ENCODE measurements around the gene MANF.
A peak's percentile ranks its signal among the peaks of the same experiment; 100 is the strongest.

The MANF gene

GRCh38 chr3:51340013-51340829 lies 44.9 kb upstream of the MANF start:
- Histone ChIP-seq H2AK5ac (ENCODE audit: low read length) (no peak overlapping the region), H4K8ac (ENCODE audit: low read depth, low read length) (peak overlapping the region; percentile 4), H3K4me2 (ENCODE audit: low read length) (peak overlapping the region; percentile 4), H3K14ac (ENCODE audit: low read length) (no peak overlapping the region), H3K27ac (ENCODE audit: low read depth, low read length) (no peak overlapping the region), H3K9ac (ENCODE audit: low read length) (no peak overlapping the region), H3K4me3 (ENCODE audit: low read depth, low read length) (no peak overlapping the region), H3K23ac (ENCODE audit: low read length) (no peak overlapping the region), H3K27me3 (ENCODE audit: insufficient read depth, low read length) (no peaks in the 10 kb centered on the region), H2AFZ (ENCODE audit: insufficient read depth, low read length, poor library complexity) (no peak overlapping the region), H4K12ac (ENCODE audit: low read depth, low read length) (no peak overlapping the region), H3K79me1 (ENCODE audit: low read length) (peaks cover 2% of the 10 kb centered on the region), H4K91ac (ENCODE audit: low read depth, low read length) (no peak overlapping the region), H3K36me3 (ENCODE audit: control insufficient read depth in 1 of 2, insufficient read depth in 2 of 2, low read length in 2 of 2) (peaks cover 0 to 13% of the 10 kb centered on the region in 2 experiments), H2BK120ac (ENCODE audit: insufficient read depth, low read length, poor library complexity) (peak overlapping the region; percentile 14), H3K4ac (ENCODE audit: low read depth, low read length) (no peak overlapping the region), H3K9me3 (ENCODE audit: insufficient read depth, low read depth, low read length) (no peaks in the 10 kb centered on the region), H2BK5ac (ENCODE audit: low read depth, low read length, poor library complexity) (no peak overlapping the region), H3K18ac (ENCODE audit: low read length) (peak overlapping the region; percentile 63), H3K79me2 (ENCODE audit: control insufficient read depth, insufficient read depth, low read length, poor library complexity) (no peaks in the 10 kb centered on the region), H2BK12ac (ENCODE audit: low read length) (peak overlapping the region; percentile 89), H3K4me1 (ENCODE audit: control insufficient read depth in 1 of 2, insufficient read depth in 2 of 2, low read length in 2 of 2) (peaks cover 9 to 11% of the 10 kb centered on the region in 2 experiments)
- WGBS (ENCODE audit: extremely low coverage, insufficient coverage, insufficient read length), result no CpG with 5 or more reads among the region's 4 CpGs
- peak; percentile 43 to 69 for DNase-seq

- H3K4me1 ChIP-seq (ENCODE audit: control insufficient read depth in 1 of 2, insufficient read depth in 2 of 2, low read length in 2 of 2), result peaks cover 9 to 11% of the 10 kb centered on the region in 2 experiments
- H2AFZ ChIP-seq (ENCODE audit: insufficient read depth, low read length, poor library complexity), result peak overlapping the region; percentile 8
- no peak overlapping the region for H3K4me2 ChIP-seq (ENCODE audit: low read length)
- no peak overlapping the region for H3K4ac ChIP-seq (ENCODE audit: low read depth, low read length)
- WGBS (ENCODE audit: extremely low coverage, insufficient coverage, insufficient read length), result no CpG with 5 or more reads among the region's 8 CpGs
- no peaks in the 10 kb centered on the region for H3K27me3 ChIP-seq (ENCODE audit: insufficient read depth, low read length)
- H3K36me3 ChIP-seq (ENCODE audit: control insufficient read depth in 1 of 2, insufficient read depth in 2 of 2, low read length in 2 of 2), result peaks cover 0 to 13% of the 10 kb centered on the region in 2 experiments
- H2BK12ac ChIP-seq (ENCODE audit: low read length), result no peak overlapping the region
- no peak overlapping the region for H3K9ac ChIP-seq (ENCODE audit: low read length)
- no peak overlapping the region for H3K18ac ChIP-seq (ENCODE audit: low read length)
- no peak for DNase-seq
- no peak overlapping the region for H2AK5ac ChIP-seq (ENCODE audit: low read length)
- H3K14ac ChIP-seq (ENCODE audit: low read length), result no peak overlapping the region
- H2BK5ac ChIP-seq (ENCODE audit: low read depth, low read length, poor library complexity), result no peak overlapping the region
- H3K27ac ChIP-seq (ENCODE audit: low read depth, low read length), result no peak overlapping the region
- H3K23ac ChIP-seq (ENCODE audit: low read length), result no peak overlapping the region
- no peaks in the 10 kb centered on the region for H3K79me2 ChIP-seq (ENCODE audit: control insufficient read depth, insufficient read depth, low read length, poor library complexity)
- no peak overlapping the region for H4K12ac ChIP-seq (ENCODE audit: low read depth, low read length)
- no peak overlapping the region for H2BK120ac ChIP-seq (ENCODE audit: insufficient read depth, low read length, poor library complexity)
- no peak overlapping the region for H4K8ac ChIP-seq (ENCODE audit: low read depth, low read length)
- H3K79me1 ChIP-seq (ENCODE audit: low read length), result peaks cover 2% of the 10 kb centered on the region
- H4K91ac ChIP-seq (ENCODE audit: low read depth, low read length), result no peak overlapping the region
- no peak overlapping the region for H3K4me3 ChIP-seq (ENCODE audit: low read depth, low read length)
- no peaks in the 10 kb centered on the region for H3K9me3 ChIP-seq (ENCODE audit: insufficient read depth, low read depth, low read length)
These were observed 44.0 kb upstream of the MANF start for GRCh38 chr3:51340989-51341636.

GRCh38 chr3:51343918-51344687 lies 41.0 kb upstream of the MANF start:
- H4K8ac ChIP-seq (ENCODE audit: low read depth, low read length), result no peak overlapping the region
- no peaks in the 10 kb centered on the region for H3K9me3 ChIP-seq (ENCODE audit: insufficient read depth, low read depth, low read length)
- WGBS (ENCODE audit: extremely low coverage, insufficient coverage, insufficient read length), result no CpG with 5 or more reads among the region's 7 CpGs
- H3K4me2 ChIP-seq (ENCODE audit: low read length), result no peak overlapping the region
- no peak overlapping the region for H2AFZ ChIP-seq (ENCODE audit: insufficient read depth, low read length, poor library complexity)
- peak; percentile 49 to 69 for DNase-seq
- peaks cover 9 to 11% of the 10 kb centered on the region in 2 experiments for H3K4me1 ChIP-seq (ENCODE audit: control insufficient read depth in 1 of 2, insufficient read depth in 2 of 2, low read length in 2 of 2)
- peaks cover 2% of the 10 kb centered on the region for H3K79me1 ChIP-seq (ENCODE audit: low read length)
- H4K91ac ChIP-seq (ENCODE audit: low read depth, low read length), result no peak overlapping the region
- H3K4me3 ChIP-seq (ENCODE audit: low read depth, low read length), result no peak overlapping the region
- H3K27ac ChIP-seq (ENCODE audit: low read depth, low read length), result no peak overlapping the region
- H2BK120ac ChIP-seq (ENCODE audit: insufficient read depth, low read length, poor library complexity), result no peak overlapping the region
- no peak overlapping the region for H3K18ac ChIP-seq (ENCODE audit: low read length)
- H3K79me2 ChIP-seq (ENCODE audit: control insufficient read depth, insufficient read depth, low read length, poor library complexity), result no peaks in the 10 kb centered on the region
- peaks cover 0 to 8% of the 10 kb centered on the region in 2 experiments for H3K36me3 ChIP-seq (ENCODE audit: control insufficient read depth in 1 of 2, insufficient read depth in 2 of 2, low read length in 2 of 2)
- no peak overlapping the region for H2AK5ac ChIP-seq (ENCODE audit: low read length)
- H3K4ac ChIP-seq (ENCODE audit: low read depth, low read length), result no peak overlapping the region
- no peak overlapping the region for H4K12ac ChIP-seq (ENCODE audit: low read depth, low read length)
- H2BK5ac ChIP-seq (ENCODE audit: low read depth, low read length, poor library complexity), result no peak overlapping the region
- no peaks in the 10 kb centered on the region for H3K27me3 ChIP-seq (ENCODE audit: insufficient read depth, low read length)
- H3K9ac ChIP-seq (ENCODE audit: low read length), result no peak overlapping the region
- no peak overlapping the region for H3K23ac ChIP-seq (ENCODE audit: low read length)
- no peak overlapping the region for H3K14ac ChIP-seq (ENCODE audit: low read length)
- no peak overlapping the region for H2BK12ac ChIP-seq (ENCODE audit: low read length)

DNA sequence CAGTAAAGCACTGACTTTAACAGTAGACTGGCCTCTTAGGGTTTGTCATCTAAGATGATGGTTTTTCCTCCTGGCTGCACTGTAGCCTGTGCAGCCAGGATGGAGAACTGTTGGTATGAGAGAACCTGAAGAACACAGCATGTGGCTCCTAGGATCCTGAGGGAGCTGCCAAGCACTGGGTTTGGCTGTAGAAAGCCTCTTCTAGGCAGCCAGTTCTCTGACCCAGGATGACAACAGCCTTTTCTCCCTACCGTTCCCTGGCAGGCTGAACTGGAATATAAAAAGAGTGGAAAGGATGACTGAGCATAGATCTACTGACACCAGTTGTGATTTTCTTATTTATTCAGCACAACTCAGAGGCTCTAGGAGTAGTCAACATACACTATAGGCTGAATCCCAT lies 34.3 kb upstream of the MANF start:
- DNase-seq, result no peak
- Histone ChIP-seq H3K23ac (ENCODE audit: low read length) (no peak overlapping the region), H3K79me2 (ENCODE audit: control insufficient read depth, insufficient read depth, low read length, poor library complexity) (no peaks in the 10 kb centered on the region), H3K4ac (ENCODE audit: low read depth, low read length) (no peak overlapping the region), H3K14ac (ENCODE audit: low read length) (no peak overlapping the region), H4K8ac (ENCODE audit: low read depth, low read length) (no peak overlapping the region), H3K4me2 (ENCODE audit: low read length) (no peak overlapping the region), H4K91ac (ENCODE audit: low read depth, low read length) (no peak overlapping the region), H3K27ac (ENCODE audit: low read depth, low read length) (no peak overlapping the region), H2BK12ac (ENCODE audit: low read length) (no peak overlapping the region), H3K4me1 (ENCODE audit: control insufficient read depth in 1 of 2, insufficient read depth in 2 of 2, low read length in 2 of 2) (no peaks in the 10 kb centered on the region), H2BK120ac (ENCODE audit: insufficient read depth, low read length, poor library complexity) (no peak overlapping the region), H3K18ac (ENCODE audit: low read length) (no peak overlapping the region), H2BK5ac (ENCODE audit: low read depth, low read length, poor library complexity) (no peak overlapping the region), H3K4me3 (ENCODE audit: low read depth, low read length) (no peak overlapping the region), H3K9ac (ENCODE audit: low read length) (no peak overlapping the region), H3K9me3 (ENCODE audit: insufficient read depth, low read depth, low read length) (peaks cover 2% of the 10 kb centered on the region), H3K27me3 (ENCODE audit: insufficient read depth, low read length) (no peaks in the 10 kb centered on the region), H3K79me1 (ENCODE audit: low read length) (no peaks in the 10 kb centered on the region), H2AK5ac (ENCODE audit: low read length) (no peak overlapping the region), H4K12ac (ENCODE audit: low read depth, low read length) (no peak overlapping the region), H3K36me3 (ENCODE audit: control insufficient read depth in 1 of 2, insufficient read depth in 2 of 2, low read length in 2 of 2) (peaks cover 0 to 2% of the 10 kb centered on the region in 2 experiments), H2AFZ (ENCODE audit: insufficient read depth, low read length, poor library complexity) (no peak overlapping the region)
- WGBS (ENCODE audit: extremely low coverage, insufficient coverage, insufficient read length), result no CpG with 5 or more reads among the region's 1 CpG

Data from trophoblast cell (in vitro differentiated cells and primary cell).